Ovary (tissue), 9 donors: Measurements from ENCODE around the gene LCLAT1. TPM values are rescaled to one million over a fixed set of nuclear protein-coding genes. Genes with fewer than 3 reads are reported as not detected.

ENCODE experiments used
- DNase-seq, 5 donors: peaks; one replicate each; pipeline ENCODE4 v3.0.0-alpha.2; 2019 to 2020
- H3K27ac ChIP-seq, 2 donors: fragments of 200-600 bp; one replicate each; pipeline versions ENCODE4 v1.5.1 to v1.8.0; 2019 to 2022
- H3K27me3 ChIP-seq: fragments of 200-600 bp; one replicate; pipeline ENCODE4 v1.8.0; 2022
- H3K36me3 ChIP-seq: fragments of 200-600 bp; sonication (generic); one replicate; pipeline ENCODE4 v1.5.1; 2019
- H3K4me1 ChIP-seq: one replicate; pipeline ENCODE4 v1.8.1; 2013; ENCODE audit warnings: mild to moderate bottlenecking, moderate library complexity; ENCODE audit not compliant: insufficient read depth
- H3K4me3 ChIP-seq: fragments of 200-600 bp; sonication (generic); one replicate; pipeline ENCODE4 v1.5.1; 2017
- H3K9me3 ChIP-seq, 2 donors: fragments of 200-600 bp in 1 of 2; sonication (generic) in 1 of 2; one replicate each; pipeline versions ENCODE4 v1.5.1 to v1.8.1; 2013 to 2019; ENCODE audit warnings: mild to moderate bottlenecking in 1 of 2, moderate library complexity in 1 of 2
- CTCF ChIP-seq, 3 donors: fragments of 450-650 bp in 2 of 3; fragments of 200-600 bp in 1 of 3; IDR thresholded peaks; one replicate each; pipeline versions ENCODE4 v1.5.1 to v1.8.0; 2016 to 2022; ENCODE audit warnings: antibody characterized with exemption in 3 of 3, mild to moderate bottlenecking in 1 of 3
- EP300 ChIP-seq: sonication (generic); formaldehyde crosslinking; IDR thresholded peaks from one replicate; pipeline ENCODE4 v1.6.1; 2017; ENCODE audit warnings: antibody characterized with exemption
- POLR2A ChIP-seq: fragments of 450-650 bp; IDR thresholded peaks from one replicate; pipeline ENCODE4 v1.6.1; 2017; ENCODE audit warnings: antibody characterized with exemption, mild to moderate bottlenecking, moderate library complexity
- WGBS, 3 donors: extraction: QIAGEN DNeasy Blood & Tissue Kit in 1 of 3; methylation state at CpG; one replicate each; pipeline versions ENCODE4 v1.1.5 to v1.1.7; 2013 to 2017; 5-methylcytosine and 5-hydroxymethylcytosine counted together
- intact Hi-C, 4 donors: fragments of 100-400 bp; cut with DNase I; formaldehyde crosslinking; loops; one replicate each; pipeline versions ENCODE4 v1.11.0 to v1.15.1; 2022 to 2023
- polyA plus RNA-seq, 2 donors: library from polyadenylated mRNA; stranded (reverse); fragments of 200-250 nt in 1 of 2; fragments of 350-450 nt in 1 of 2; fragmentation: Illumina TruSeq in 1 of 2; extraction: RNeasy Lipid Tissue Mini Kit (QIAGEN cat#74804) in 1 of 2; gene quantifications; one replicate each; pipeline ENCODE4 v1.2.3, GENCODE V29; 2013 to 2014
- total RNA-seq, 7 donors: library from RNA; depleted of rRNA in 2 of 7; stranded (reverse); fragments of >200 nt in 2 of 7; fragmentation: NEBNext Ultra II Directional in 3 of 7; extraction: Animal tissue kit (Norgen Biotek cat#: 25700) in 3 of 7; gene quantifications; one replicate each; pipeline versions ENCODE4 v1.1.0 to v1.2.4, GENCODE V29; 2016 to 2023
- donor health status: DM: no; HTN: no; CAD: no; lungs with moderate emphysema.
- donor health status: DM: no; HTN: no; CAD: no.
- donor health status: Bipolar disorder and iron deficiency.
- donor health status: DM: yes; HTN: yes; CAD: no.
- donor health status: DM: no; HTN: no; CAD: no.
- donor health status: DM: yes; HTN: yes; CAD: no.

Gene LCLAT1
- total and polyA plus RNA-seq, 9 donors = 3.2 to 26.5 (median 22.6) TPM

GRCh38 chr2:30441023-30441422 lies 6.0 kb upstream of the LCLAT1 start:
- Histone ChIP-seq H3K9me3 (no peaks in the 10 kb centered on the region), H3K4me3 (no peak overlapping the region), H3K4me1 (peaks cover 3% of the 10 kb centered on the region), H3K27me3 (no peaks in the 10 kb centered on the region), H3K36me3 (no peaks in the 10 kb centered on the region), H3K27ac (no peak overlapping the region)
- TF ChIP-seq CTCF (IDR thresholded peaks at IDR 0.05) (no peak), POLR2A (no peak), EP300 (no peak)
- intact Hi-C loops = no loop called here
- no peak for DNase-seq
- WGBS, 3 donors = 93 to 96% (median 96%) methylated on average over 7 of the region's 7 CpGs

GRCh38 chr2:30443081-30443480 lies 4.0 kb upstream of the LCLAT1 start:
- intact Hi-C loops = no loop called here
- no peak for TF ChIP-seq POLR2A
- TF ChIP-seq CTCF (IDR thresholded peaks at IDR 0.05) = no peak
- no peak for TF ChIP-seq EP300

GRCh38 chr2:30444273-30444672 lies 2.8 kb upstream of the LCLAT1 start:
- no peak overlapping the region for H3K27ac ChIP-seq
- H3K27me3 ChIP-seq = no peaks in the 10 kb centered on the region
- H3K4me3 ChIP-seq = no peak overlapping the region
- WGBS, 3 donors = 69 to 77% (median 73%) methylated on average over 3 of the region's 3 CpGs
- intact Hi-C loops = loop anchor here in 1 of 4 donors (2.0 kb wide), 1 partner anchor 27 kb away; no protein-coding TSS in a partner anchor
- TF ChIP-seq POLR2A = no peak
- no peak for TF ChIP-seq CTCF (IDR thresholded peaks at IDR 0.05)
- TF ChIP-seq EP300 = no peak
- H3K4me1 ChIP-seq = peaks cover 6% of the 10 kb centered on the region
- H3K36me3 ChIP-seq = no peaks in the 10 kb centered on the region
- DNase-seq = no peak
- H3K9me3 ChIP-seq = no peaks in the 10 kb centered on the region

More at GRCh38 chr2:30443081-30443480, 4.0 kb upstream of the LCLAT1 start:
- no peaks in the 10 kb centered on the region for H3K9me3 ChIP-seq
- H3K27ac ChIP-seq = no peak overlapping the region
- DNase-seq = no peak
- no peaks in the 10 kb centered on the region for H3K36me3 ChIP-seq
- no peak overlapping the region for H3K4me3 ChIP-seq
- no peaks in the 10 kb centered on the region for H3K27me3 ChIP-seq
- peaks cover 5% of the 10 kb centered on the region for H3K4me1 ChIP-seq

- TF ChIP-seq CTCF (IDR thresholded peaks at IDR 0.05) (no peak), POLR2A (no peak), EP300 (no peak)
- Histone ChIP-seq H3K27me3 (no peaks in the 10 kb centered on the region), H3K9me3 (no peaks in the 10 kb centered on the region), H3K4me1 (peaks cover 6% of the 10 kb centered on the region), H3K27ac (no peak overlapping the region), H3K36me3 (no peaks in the 10 kb centered on the region), H3K4me3 (no peak overlapping the region)
- intact Hi-C loops = loop anchor here in 1 of 4 donors (2.0 kb wide), 1 partner anchor 25 kb away; no protein-coding TSS in a partner anchor
- DNase-seq = no peak
- 83 to 86% (median 84%) methylated on average over 6 of the region's 6 CpGs for WGBS, 3 donors
These were observed 1.7 kb upstream of the LCLAT1 start for GRCh38 chr2:30445266-30445821.
